HCT116 (cell line): ENCODE data around the gene PRKACG. TPM values are rescaled to one million over a fixed set of nuclear protein-coding genes. Genes with fewer than 3 reads are reported as not detected.

ENCODE experiments used
- ATAC-seq: fragments of 200-7000 bp; cut with Tn5 transposase; 2 replicates; pipeline ENCODE4 v1.9.1; 2020; ENCODE audit warnings: mild to moderate bottlenecking, moderate library complexity
- BruUV-seq: library from RNA; stranded (reverse); fragments of 400-500 nt; replicated peaks from 2 replicates; lab custom pipeline; 2021; lab: Mats Ljungman, UMichigan
- CTCF ChIA-PET: fragments of 300-600 bp; sonication (Branson Sonifier 250); formaldehyde crosslinking; loops from one replicate; lab custom pipeline; 2021; ENCODE audit warnings: antibody characterized with exemption; lab: Charles Lee
- POLR2A ChIA-PET: fragments of 300-600, 350-600 bp; sonication (Branson Sonifier 250); formaldehyde crosslinking; loops from one replicate; lab custom pipeline; 2021; ENCODE audit warnings: antibody characterized with exemption; lab: Charles Lee
- RAD21 ChIA-PET, 2 experiments: fragments of 300-600 bp; sonication (Branson Sonifier 250); formaldehyde crosslinking; loops; one replicate each; lab custom pipeline; 2023; ENCODE audit warnings: low total read pairs in 2 of 2; ENCODE audit not compliant: uncharacterized antibody in 2 of 2, unreplicated experiment in 2 of 2, low non-redundant PET in 1 of 2; lab: Charles Lee
- DNase-seq: peaks from one replicate; pipeline ENCODE4 v3.0.0-alpha.2; 2010; ENCODE audit warnings: low read depth, low spot score
- H2AFZ ChIP-seq: fragments of 200-600 bp; shearing (Covaris generic), sonication (generic); 2 replicates; pipeline ENCODE4 v1.6.1; 2017; ENCODE audit warnings: low read depth, mixed run types, mixed read lengths, antibody characterized with exemption, low read length; ENCODE audit not compliant: poor library complexity, severe bottlenecking
- H3K27ac ChIP-seq: 2 replicates; pipeline ENCODE4 v1.5.1; 2012; ENCODE audit warnings: low read depth, low read length
- H3K27me3 ChIP-seq: fragments of 200-600 bp; sonication (generic); 2 replicates; pipeline ENCODE4 v1.6.1; 2016; ENCODE audit warnings: mixed run types, low read length, mixed read lengths; ENCODE audit not compliant: insufficient read depth
- H3K36me3 ChIP-seq, 2 experiments: fragments of 200-500 bp in 1 of 2; fragments of 200-600 bp in 1 of 2; sonication (Bioruptor generic) in 1 of 2; sonication (generic) in 1 of 2; 2 replicates each; pipeline versions ENCODE4 v1.5.1 to v1.6.1; 2014 to 2016; ENCODE audit warnings: low read length in 2 of 2, inconsistent platforms in 1 of 2, mixed read lengths in 1 of 2, mixed run types in 1 of 2; ENCODE audit not compliant: insufficient read depth in 2 of 2, control insufficient read depth in 1 of 2
- H3K4me1 ChIP-seq, 2 experiments: fragments of 200-600 bp in 1 of 2; sonication (generic) in 1 of 2; 2 replicates each; pipeline versions ENCODE4 v1.5.1 to v1.6.1; 2012 to 2017; ENCODE audit warnings: low read length in 2 of 2, inconsistent platforms in 1 of 2, mild to moderate bottlenecking in 1 of 2, mixed read lengths in 1 of 2, mixed run types in 1 of 2, moderate library complexity in 1 of 2; ENCODE audit not compliant: insufficient read depth in 2 of 2, control insufficient read depth in 1 of 2
- H3K4me2 ChIP-seq: fragments of 200-600 bp; sonication (generic); 2 replicates; pipeline ENCODE4 v1.6.1; 2017; ENCODE audit warnings: mixed run types, low read length, mixed read lengths
- H3K4me3 ChIP-seq, 2 experiments: fragments of 200-600 bp in 1 of 2; sonication (generic) in 1 of 2; replicated peaks in 1 of 2; 2 replicates each; pipeline ENCODE4 v1.5.1; 2011 to 2016; ENCODE audit warnings: low read length in 2 of 2, control low read depth in 1 of 2, low read depth in 1 of 2, mild to moderate bottlenecking in 1 of 2, mixed read lengths in 1 of 2, mixed run types in 1 of 2
- H3K79me2 ChIP-seq: fragments of 200-600 bp; sonication (generic); 2 replicates; pipeline ENCODE4 v1.6.1; 2017; ENCODE audit warnings: mild to moderate bottlenecking, mixed run types, low read length, moderate library complexity, mixed read lengths; ENCODE audit not compliant: insufficient read depth
- H3K9ac ChIP-seq: fragments of 200-600 bp; sonication (generic); 2 replicates; pipeline ENCODE4 v1.6.1; 2016; ENCODE audit warnings: low read length, mixed read lengths
- H3K9me2 ChIP-seq: fragments of 200-600 bp; sonication (generic), shearing (Covaris generic); 2 replicates; pipeline ENCODE4 v1.6.1; 2017; ENCODE audit warnings: mixed run types, mild to moderate bottlenecking, moderate library complexity; ENCODE audit not compliant: insufficient read depth
- H3K9me3 ChIP-seq, 2 experiments: fragments of 200-500 bp in 1 of 2; fragments of 200-600 bp in 1 of 2; sonication (Bioruptor generic) in 1 of 2; sonication (generic) in 1 of 2; 2 replicates each; pipeline ENCODE4 v1.6.1; 2014 to 2017; ENCODE audit warnings: low read length in 2 of 2, mixed read lengths in 2 of 2, inconsistent platforms in 1 of 2, low read depth in 1 of 2, mild to moderate bottlenecking in 1 of 2, mixed run types in 1 of 2, moderate library complexity in 1 of 2; ENCODE audit not compliant: control insufficient read depth in 1 of 2, insufficient read depth in 1 of 2
- H4K20me1 ChIP-seq: fragments of 200-600 bp; sonication (generic), shearing (Covaris generic); 2 replicates; pipeline ENCODE4 v1.6.1; 2017; ENCODE audit warnings: mixed run types, mild to moderate bottlenecking, moderate library complexity; ENCODE audit not compliant: insufficient read depth
- ELF1 ChIP-seq: IDR thresholded peaks from 2 replicates; pipeline ENCODE4 v1.6.1; 2012; ENCODE audit warnings: low read depth, borderline replicate concordance
- EZH2 ChIP-seq: fragments of 200-600 bp; sonication (generic); IDR thresholded peaks from 2 replicates; pipeline ENCODE4 v1.6.1; 2017; ENCODE audit warnings: antibody characterized with exemption, mixed run types
- EZH2phosphoT487 ChIP-seq: fragments of 200-600 bp; IDR thresholded peaks from 2 replicates; pipeline ENCODE4 v1.6.1; 2018; ENCODE audit warnings: antibody characterized with exemption, borderline replicate concordance
- FOSL1 ChIP-seq: IDR thresholded peaks from 2 replicates; pipeline ENCODE4 v1.6.1; 2012; ENCODE audit warnings: low read depth
- JUND ChIP-seq: IDR thresholded peaks from 2 replicates; pipeline ENCODE4 v1.6.1; 2012
- POLR2A ChIP-seq: IDR thresholded peaks from 2 replicates; pipeline ENCODE4 v1.7.0; 2011; ENCODE audit warnings: borderline replicate concordance; ENCODE audit not compliant: insufficient read depth, insufficient read length; ENCODE audit errors: extremely low read depth
- SRF ChIP-seq: IDR thresholded peaks from 2 replicates; pipeline ENCODE4 v1.6.1; 2012; ENCODE audit warnings: low read depth
- YY1 ChIP-seq: IDR thresholded peaks from 2 replicates; pipeline ENCODE4 v1.6.1; 2011; ENCODE audit warnings: low read length, low read depth, moderate library complexity, mild to moderate bottlenecking; ENCODE audit not compliant: insufficient replicate concordance; ENCODE audit errors: extremely low read depth
- intact Hi-C: fragments of 100-400 bp; cut with micrococcal nuclease; formaldehyde crosslinking; loops from 2 replicates; pipeline ENCODE4 v1.10.0; 2022
- total RNA-seq: library from RNA; stranded (reverse); gene quantifications from one replicate; pipeline ENCODE4 v1.2.1, GENCODE V29; 2021; ENCODE audit not compliant: unreplicated experiment
- TF ChIP-seq, protein P1 (sequence below): IDR thresholded peaks from 2 replicates; pipeline ENCODE4 v1.6.1; 2012
- TF ChIP-seq, protein P2 (sequence below): IDR thresholded peaks from 2 replicates; pipeline ENCODE4 v1.6.1; 2012; ENCODE audit warnings: low read depth

The PRKACG gene
- total RNA-seq, 1 experiment from 2014 or later, result not detected

DNA sequence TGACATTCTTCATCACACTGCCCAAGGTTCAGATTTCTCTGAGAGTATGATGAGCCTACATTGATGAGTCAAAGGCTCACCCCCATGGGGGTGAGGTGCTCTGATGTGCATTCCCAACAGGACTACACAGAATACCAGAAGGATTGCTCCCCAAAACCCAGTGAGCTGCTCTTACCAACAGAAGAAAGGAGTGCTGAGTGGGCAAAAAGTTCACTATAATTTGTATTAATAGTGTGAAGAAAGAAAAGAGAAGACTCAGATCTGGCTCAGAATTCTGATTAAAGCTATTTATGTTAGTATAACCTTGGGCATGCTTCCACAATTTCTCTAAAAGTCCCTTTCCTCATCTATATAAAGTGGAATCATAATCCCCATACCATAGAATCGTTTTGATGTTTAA is 46.1 kb downstream of the PRKACG start:
- ChIA-PET CTCF (no interaction called here), RAD21 (no interaction called here), POLR2A (no interaction called here)
- no TSS peak for BruUV-seq
- TF ChIP-seq ELF1 (no peak), EZH2 (no peak), SRF (no peak), JUND (no peak), FOSL1 (no peak), EZH2phosphoT487 (no peak), POLR2A (no peak), YY1 (no peak)
- TF ChIP-seq, protein P1, sequence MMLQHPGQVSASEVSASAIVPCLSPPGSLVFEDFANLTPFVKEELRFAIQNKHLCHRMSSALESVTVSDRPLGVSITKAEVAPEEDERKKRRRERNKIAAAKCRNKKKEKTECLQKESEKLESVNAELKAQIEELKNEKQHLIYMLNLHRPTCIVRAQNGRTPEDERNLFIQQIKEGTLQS, result no peak
- TF ChIP-seq, protein P2, sequence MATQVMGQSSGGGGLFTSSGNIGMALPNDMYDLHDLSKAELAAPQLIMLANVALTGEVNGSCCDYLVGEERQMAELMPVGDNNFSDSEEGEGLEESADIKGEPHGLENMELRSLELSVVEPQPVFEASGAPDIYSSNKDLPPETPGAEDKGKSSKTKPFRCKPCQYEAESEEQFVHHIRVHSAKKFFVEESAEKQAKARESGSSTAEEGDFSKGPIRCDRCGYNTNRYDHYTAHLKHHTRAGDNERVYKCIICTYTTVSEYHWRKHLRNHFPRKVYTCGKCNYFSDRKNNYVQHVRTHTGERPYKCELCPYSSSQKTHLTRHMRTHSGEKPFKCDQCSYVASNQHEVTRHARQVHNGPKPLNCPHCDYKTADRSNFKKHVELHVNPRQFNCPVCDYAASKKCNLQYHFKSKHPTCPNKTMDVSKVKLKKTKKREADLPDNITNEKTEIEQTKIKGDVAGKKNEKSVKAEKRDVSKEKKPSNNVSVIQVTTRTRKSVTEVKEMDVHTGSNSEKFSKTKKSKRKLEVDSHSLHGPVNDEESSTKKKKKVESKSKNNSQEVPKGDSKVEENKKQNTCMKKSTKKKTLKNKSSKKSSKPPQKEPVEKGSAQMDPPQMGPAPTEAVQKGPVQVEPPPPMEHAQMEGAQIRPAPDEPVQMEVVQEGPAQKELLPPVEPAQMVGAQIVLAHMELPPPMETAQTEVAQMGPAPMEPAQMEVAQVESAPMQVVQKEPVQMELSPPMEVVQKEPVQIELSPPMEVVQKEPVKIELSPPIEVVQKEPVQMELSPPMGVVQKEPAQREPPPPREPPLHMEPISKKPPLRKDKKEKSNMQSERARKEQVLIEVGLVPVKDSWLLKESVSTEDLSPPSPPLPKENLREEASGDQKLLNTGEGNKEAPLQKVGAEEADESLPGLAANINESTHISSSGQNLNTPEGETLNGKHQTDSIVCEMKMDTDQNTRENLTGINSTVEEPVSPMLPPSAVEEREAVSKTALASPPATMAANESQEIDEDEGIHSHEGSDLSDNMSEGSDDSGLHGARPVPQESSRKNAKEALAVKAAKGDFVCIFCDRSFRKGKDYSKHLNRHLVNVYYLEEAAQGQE, result no peak
- no peak overlapping the region for H3K9ac ChIP-seq
- no peaks in the 10 kb centered on the region for H3K9me2 ChIP-seq
- H3K9me3 ChIP-seq, result no peaks in the 10 kb centered on the region
- H3K27me3 ChIP-seq, result peaks cover 11% of the 10 kb centered on the region; the same call in 1 of the 2 replicates
- DNase-seq (no peak), ATAC-seq (no peak)
- no peak overlapping the region for H3K4me2 ChIP-seq
- H3K4me3 ChIP-seq, result no peak overlapping the region
- H2AFZ ChIP-seq, result no peak overlapping the region
- H4K20me1 ChIP-seq, result no peaks in the 10 kb centered on the region
- intact Hi-C loops, result no loop called here
- no peaks in the 10 kb centered on the region for H3K79me2 ChIP-seq
- no peaks in the 10 kb centered on the region for H3K4me1 ChIP-seq
- no peak overlapping the region for H3K27ac ChIP-seq
- no peaks in the 10 kb centered on the region for H3K36me3 ChIP-seq
